ENCODE data around the gene PRR15.

DNA sequence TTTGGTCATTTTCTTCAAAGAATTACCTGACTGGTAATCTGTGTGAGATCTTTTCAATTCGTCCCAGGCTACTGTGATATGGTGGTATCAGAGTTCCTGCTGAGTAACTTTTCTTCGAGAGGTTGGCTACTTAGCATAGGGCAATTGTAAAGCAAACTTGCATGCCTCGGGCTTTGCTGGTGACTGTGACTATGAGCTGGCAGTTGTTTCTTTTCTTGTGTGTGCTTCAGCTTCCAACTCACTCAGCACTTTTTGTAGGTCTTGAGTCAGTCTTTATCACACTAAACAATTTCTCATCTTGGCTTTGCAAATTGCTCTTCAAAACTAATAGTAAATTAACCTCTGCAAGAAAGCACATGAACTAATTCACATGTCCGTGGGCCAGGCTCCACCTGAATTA lies 44.3 kb downstream of the PRR15 start:
- TF ChIP-seq POLR2A (IDR thresholded peaks at IDR 0.05) = no peak
- TF ChIP-seq, protein P1, sequence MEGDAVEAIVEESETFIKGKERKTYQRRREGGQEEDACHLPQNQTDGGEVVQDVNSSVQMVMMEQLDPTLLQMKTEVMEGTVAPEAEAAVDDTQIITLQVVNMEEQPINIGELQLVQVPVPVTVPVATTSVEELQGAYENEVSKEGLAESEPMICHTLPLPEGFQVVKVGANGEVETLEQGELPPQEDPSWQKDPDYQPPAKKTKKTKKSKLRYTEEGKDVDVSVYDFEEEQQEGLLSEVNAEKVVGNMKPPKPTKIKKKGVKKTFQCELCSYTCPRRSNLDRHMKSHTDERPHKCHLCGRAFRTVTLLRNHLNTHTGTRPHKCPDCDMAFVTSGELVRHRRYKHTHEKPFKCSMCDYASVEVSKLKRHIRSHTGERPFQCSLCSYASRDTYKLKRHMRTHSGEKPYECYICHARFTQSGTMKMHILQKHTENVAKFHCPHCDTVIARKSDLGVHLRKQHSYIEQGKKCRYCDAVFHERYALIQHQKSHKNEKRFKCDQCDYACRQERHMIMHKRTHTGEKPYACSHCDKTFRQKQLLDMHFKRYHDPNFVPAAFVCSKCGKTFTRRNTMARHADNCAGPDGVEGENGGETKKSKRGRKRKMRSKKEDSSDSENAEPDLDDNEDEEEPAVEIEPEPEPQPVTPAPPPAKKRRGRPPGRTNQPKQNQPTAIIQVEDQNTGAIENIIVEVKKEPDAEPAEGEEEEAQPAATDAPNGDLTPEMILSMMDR (IDR thresholded peaks at IDR 0.05) = no peak
